OCI-LY7 (cell line): ENCODE data around the gene SMIM35. TPM values are rescaled to one million over a fixed set of nuclear protein-coding genes. Genes with fewer than 3 reads are reported as not detected.

Experiments
- BruUV-seq: library from RNA; stranded (reverse); fragments of 400-500 nt; replicated peaks from 2 replicates; lab custom pipeline; 2021; lab: Mats Ljungman, UMichigan
- CTCF ChIA-PET: fragments of 300-600 bp; sonication (Branson Sonifier 250); formaldehyde crosslinking; loops from one replicate; lab custom pipeline; 2022; ENCODE audit warnings: antibody characterized with exemption; ENCODE audit not compliant: unreplicated experiment; lab: Charles Lee
- POLR2A ChIA-PET: fragments of 300-600 bp; sonication (Branson Sonifier 250); formaldehyde crosslinking; loops from one replicate; lab custom pipeline; 2022; ENCODE audit warnings: antibody characterized with exemption; lab: Charles Lee
- DNase-seq: peaks from one replicate; pipeline ENCODE4 v3.0.0-alpha.2; 2015; ENCODE audit warnings: low spot score
- H2AFZ ChIP-seq: fragments of 200-600 bp; sonication (generic), shearing (Covaris generic); 2 replicates; pipeline ENCODE4 v1.6.1; 2014; ENCODE audit warnings: mild to moderate bottlenecking, antibody characterized with exemption, low read length, moderate library complexity
- H3K27ac ChIP-seq: fragments of 200-600 bp; sonication (generic); 2 replicates; pipeline ENCODE4 v1.5.1; 2014; ENCODE audit warnings: mixed run types, low read depth, mild to moderate bottlenecking, moderate library complexity, low read length, inconsistent platforms; ENCODE audit not compliant: poor library complexity, severe bottlenecking
- H3K36me3 ChIP-seq: fragments of 200-600 bp; sonication (generic); 2 replicates; pipeline ENCODE4 v1.6.1; 2014; ENCODE audit warnings: mild to moderate bottlenecking, antibody characterized with exemption, low read length, moderate library complexity, mixed read lengths; ENCODE audit not compliant: insufficient read depth
- H3K4me1 ChIP-seq: fragments of 200-600 bp; sonication (generic); 2 replicates; pipeline ENCODE4 v1.5.1; 2014; ENCODE audit warnings: mild to moderate bottlenecking, low read length; ENCODE audit not compliant: insufficient read depth, poor library complexity, severe bottlenecking
- H3K4me2 ChIP-seq: fragments of 200-600 bp; sonication (generic); 2 replicates; pipeline ENCODE4 v1.6.1; 2014; ENCODE audit warnings: mild to moderate bottlenecking, low read length
- H3K4me3 ChIP-seq: fragments of 200-600 bp; sonication (generic); 2 replicates; pipeline ENCODE4 v1.5.1; 2014; ENCODE audit warnings: mild to moderate bottlenecking, low read depth, low read length; ENCODE audit not compliant: poor library complexity, severe bottlenecking
- H3K79me2 ChIP-seq: fragments of 200-600 bp; sonication (generic); 2 replicates; pipeline ENCODE4 v1.6.1; 2016; ENCODE audit warnings: low read depth, mild to moderate bottlenecking, low read length, moderate library complexity, mixed read lengths; ENCODE audit not compliant: insufficient read depth
- H3K9me2 ChIP-seq: fragments of 200-600 bp; sonication (generic); 2 replicates; pipeline ENCODE4 v1.6.1; 2016; ENCODE audit warnings: mild to moderate bottlenecking, low read length, mixed read lengths; ENCODE audit not compliant: insufficient read depth
- H3K9me3 ChIP-seq: fragments of 200-600 bp; sonication (generic); 2 replicates; pipeline ENCODE4 v1.6.1; 2014; ENCODE audit warnings: mild to moderate bottlenecking, mixed run types, low read length, mixed read lengths
- H4K20me1 ChIP-seq: fragments of 200-600 bp; sonication (generic); 2 replicates; pipeline ENCODE4 v1.6.1; 2014; ENCODE audit warnings: mild to moderate bottlenecking, antibody characterized with exemption, low read length, moderate library complexity, mixed read lengths; ENCODE audit not compliant: insufficient read depth
- CTCF ChIP-seq: fragments of 200-600 bp; sonication (generic); conservative IDR thresholded peaks from 2 replicates; pipeline ENCODE4 v1.5.1; 2014; ENCODE audit warnings: mild to moderate bottlenecking, antibody characterized with exemption, low read length, moderate library complexity, mixed read lengths
- EZH2phosphoT487 ChIP-seq: fragments of 200-600 bp; sonication (generic); IDR thresholded peaks from 2 replicates; pipeline ENCODE4 v1.6.1; 2018; ENCODE audit warnings: low read depth, borderline replicate concordance, mild to moderate bottlenecking, mixed run types, antibody characterized with exemption, low read length, moderate library complexity, mixed read lengths
- intact Hi-C: fragments of 100-400 bp; cut with micrococcal nuclease; formaldehyde crosslinking; loops from one replicate; pipeline ENCODE4 v1.10.0; 2022; ENCODE audit not compliant: unreplicated experiment
- total RNA-seq, 2 experiments: library from RNA; depleted of rRNA in 1 of 2; stranded (reverse); fragments of >200 nt in 1 of 2; shearing (Covaris generic) in 1 of 2; gene quantifications; 2 replicates each; pipeline ENCODE4 v1.2.3, GENCODE V29; 2014 to 2022

Gene SMIM35
- total RNA-seq, 2 experiments from 2014 or later: 0.06 to 0.67 TPM

- intact Hi-C loops: loop anchor here (1.0 to 2.0 kb wide), 2 partner anchors 24 to 66 kb away; no protein-coding TSS in a partner anchor
- no peaks in the 10 kb centered on the region for H3K9me3 ChIP-seq
- H2AFZ ChIP-seq: peak overlapping the region; percentile 91; the same call in 1 of the 2 replicates
- TF ChIP-seq CTCF (no peak), EZH2phosphoT487 (no peak)
- peak; percentile 65 for DNase-seq
- no peaks in the 10 kb centered on the region for H4K20me1 ChIP-seq
- H3K4me3 ChIP-seq: peak overlapping the region; percentile 78
- TSS peak; percentile 75 for BruUV-seq
- peak overlapping the region; percentile 44 for H3K27ac ChIP-seq
- H3K4me1 ChIP-seq: peaks cover 43% of the 10 kb centered on the region
- POLR2A ChIA-PET: interaction anchor here (0.6 to 4.2 kb wide), 11 partner anchors 10 to 386 kb away, joined by 3 to 59 read pairs (median 4); no protein-coding TSS in a partner anchor
- peak overlapping the region; percentile 89 for H3K4me2 ChIP-seq
- H3K9me2 ChIP-seq: no peaks in the 10 kb centered on the region
- CTCF ChIA-PET: interaction anchor here (2.8 kb wide), 1 partner anchor 20 kb away, joined by 13 read pairs; no protein-coding TSS in a partner anchor
- H3K79me2 ChIP-seq: peaks cover 6% of the 10 kb centered on the region; the same call in 1 of the 2 replicates
- H3K36me3 ChIP-seq: peaks cover 36% of the 10 kb centered on the region
These were observed 99.7 kb downstream of the SMIM35 start for GRCh38 chr11:117986981-117987574.

- peak within 1 kb of the TSS; percentile 89 for H3K4me2 ChIP-seq
- peak within 1 kb of the TSS; percentile 91 for H2AFZ ChIP-seq
- H3K79me2 ChIP-seq: peaks cover 6% of the 10 kb centered on the region; the same call in 1 of the 2 replicates
- ChIA-PET POLR2A (interaction anchor here (0.6 to 4.2 kb wide), 8 partner anchors 11 to 387 kb away, joined by 3 to 59 read pairs (median 4); no protein-coding TSS in a partner anchor), CTCF (interaction anchor here (0.6 to 2.8 kb wide), 3 partner anchors 20 to 1160 kb away, joined by 4 to 13 read pairs (median 4); no protein-coding TSS in a partner anchor)
- H3K36me3 ChIP-seq: peaks cover 27% of the 10 kb centered on the region
- intact Hi-C loops: loop anchor here (1.0 to 2.0 kb wide), 2 partner anchors 25 to 67 kb away; no protein-coding TSS in a partner anchor
- DNase-seq: peak; percentile 92
- no peaks in the 10 kb centered on the region for H3K9me3 ChIP-seq
- H3K4me1 ChIP-seq: peaks cover 35% of the 10 kb centered on the region
- TF ChIP-seq CTCF: peak; percentile 34
- TF ChIP-seq EZH2phosphoT487: no peak
- no peaks in the 10 kb centered on the region for H4K20me1 ChIP-seq
- H3K4me3 ChIP-seq: peak within 1 kb of the TSS; percentile 78
- peak within 1 kb of the TSS; percentile 44 for H3K27ac ChIP-seq
- no peaks in the 10 kb centered on the region for H3K9me2 ChIP-seq
- no TSS peak for BruUV-seq
These were observed 100.5 kb downstream of the SMIM35 start, which contains the start of gene IL10RA for GRCh38 chr11:117985953-117986887. Gene IL10RA, plus strand, starts transcription at chr11:117986394. Its CDS starts 74 bp downstream, at chr11:117986468.
